ENCODE data around the gene CNIH2. TPM values are rescaled to one million over a fixed set of nuclear protein-coding genes. Genes with fewer than 3 reads are reported as not detected.

CNIH2 gene
- total and polyA plus RNA-seq, 9 of the 15 experiments (the other 6 are each of a cell fraction or from before 2014, with no cell fraction given): 0.26 to 0.89 (median 0.40) TPM; not detected in 4

DNA sequence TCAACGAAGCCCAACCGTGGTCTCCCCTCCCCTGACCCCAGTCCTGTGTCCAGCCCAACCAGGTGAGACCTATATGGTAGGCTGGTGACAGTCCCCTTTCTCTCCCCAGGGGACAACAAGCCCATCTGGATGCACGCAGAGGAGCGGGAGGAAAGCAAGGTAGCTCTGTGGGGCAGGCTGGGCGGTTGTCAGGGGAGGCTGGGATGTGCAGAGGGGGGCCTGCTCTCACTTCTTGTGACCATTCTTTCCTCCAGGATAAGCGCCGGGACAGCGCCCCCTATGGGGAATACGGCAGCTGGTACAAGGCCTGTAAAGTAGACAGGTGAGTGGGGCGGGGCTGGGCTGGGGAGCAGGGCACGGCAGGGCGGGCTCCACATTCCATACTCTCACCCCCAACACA, 13.1 kb upstream of the CNIH2 start (continued):
- TF ChIP-seq, protein P1, sequence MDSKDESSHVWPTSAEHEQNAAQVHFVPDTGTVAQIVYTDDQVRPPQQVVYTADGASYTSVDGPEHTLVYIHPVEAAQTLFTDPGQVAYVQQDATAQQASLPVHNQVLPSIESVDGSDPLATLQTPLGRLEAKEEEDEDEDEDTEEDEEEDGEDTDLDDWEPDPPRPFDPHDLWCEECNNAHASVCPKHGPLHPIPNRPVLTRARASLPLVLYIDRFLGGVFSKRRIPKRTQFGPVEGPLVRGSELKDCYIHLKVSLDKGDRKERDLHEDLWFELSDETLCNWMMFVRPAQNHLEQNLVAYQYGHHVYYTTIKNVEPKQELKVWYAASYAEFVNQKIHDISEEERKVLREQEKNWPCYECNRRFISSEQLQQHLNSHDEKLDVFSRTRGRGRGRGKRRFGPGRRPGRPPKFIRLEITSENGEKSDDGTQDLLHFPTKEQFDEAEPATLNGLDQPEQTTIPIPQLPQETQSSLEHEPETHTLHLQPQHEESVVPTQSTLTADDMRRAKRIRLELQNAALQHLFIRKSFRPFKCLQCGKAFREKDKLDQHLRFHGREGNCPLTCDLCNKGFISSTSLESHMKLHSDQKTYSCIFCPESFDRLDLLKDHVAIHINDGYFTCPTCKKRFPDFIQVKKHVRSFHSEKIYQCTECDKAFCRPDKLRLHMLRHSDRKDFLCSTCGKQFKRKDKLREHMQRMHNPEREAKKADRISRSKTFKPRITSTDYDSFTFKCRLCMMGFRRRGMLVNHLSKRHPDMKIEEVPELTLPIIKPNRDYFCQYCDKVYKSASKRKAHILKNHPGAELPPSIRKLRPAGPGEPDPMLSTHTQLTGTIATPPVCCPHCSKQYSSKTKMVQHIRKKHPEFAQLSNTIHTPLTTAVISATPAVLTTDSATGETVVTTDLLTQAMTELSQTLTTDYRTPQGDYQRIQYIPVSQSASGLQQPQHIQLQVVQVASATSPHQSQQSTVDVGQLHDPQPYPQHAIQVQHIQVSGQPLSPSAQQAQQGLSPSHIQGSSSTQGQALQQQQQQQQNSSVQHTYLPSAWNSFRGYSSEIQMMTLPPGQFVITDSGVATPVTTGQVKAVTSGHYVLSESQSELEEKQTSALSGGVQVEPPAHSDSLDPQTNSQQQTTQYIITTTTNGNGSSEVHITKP (IDR thresholded peaks at IDR 0.05; ENCODE audit: partially characterized antibody): peak; percentile 38
- TF ChIP-seq CTBP1 (IDR thresholded peaks at IDR 0.05; ENCODE audit: borderline replicate concordance): 0 out of 2 replicates have a peak, but pooled peaks have one; percentile 16
- no peak for TF ChIP-seq PHB (CRISPR knock-in tag; IDR thresholded peaks at IDR 0.05)
- 0 out of 2 replicates have a peak, but pooled peaks have one; percentile 24 for TF ChIP-seq JUND (IDR thresholded peaks at IDR 0.05; ENCODE audit: borderline replicate concordance, low read depth, low read length)
- TF ChIP-seq JUND (tag; IDR thresholded peaks at IDR 0.05; ENCODE audit: borderline replicate concordance, low read depth, low read length): no peak
- no peak for TF ChIP-seq BRF1 (IDR thresholded peaks at IDR 0.05; ENCODE audit: borderline replicate concordance, extremely low read depth, insufficient read length)
- TF ChIP-seq SREBF1 (IDR thresholded peaks at IDR 0.05; ENCODE audit: borderline replicate concordance, low read depth, low read length): no peak
- no peak for TF ChIP-seq ZSCAN32 (CRISPR knock-in tag; IDR thresholded peaks at IDR 0.05)
- TF ChIP-seq, protein P2, sequence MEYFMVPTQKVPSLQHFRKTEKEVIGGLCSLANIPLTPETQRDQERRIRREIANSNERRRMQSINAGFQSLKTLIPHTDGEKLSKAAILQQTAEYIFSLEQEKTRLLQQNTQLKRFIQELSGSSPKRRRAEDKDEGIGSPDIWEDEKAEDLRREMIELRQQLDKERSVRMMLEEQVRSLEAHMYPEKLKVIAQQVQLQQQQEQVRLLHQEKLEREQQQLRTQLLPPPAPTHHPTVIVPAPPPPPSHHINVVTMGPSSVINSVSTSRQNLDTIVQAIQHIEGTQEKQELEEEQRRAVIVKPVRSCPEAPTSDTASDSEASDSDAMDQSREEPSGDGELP (CRISPR knock-in tag; IDR thresholded peaks at IDR 0.05; ENCODE audit: borderline replicate concordance): peak; percentile 48; the same call in 1 of the 2 replicates
- no peak for TF ChIP-seq ZNF696 (CRISPR knock-in tag; conservative IDR thresholded peaks at IDR 0.05)

Measured in K562 (cell line).